Measurements from ENCODE around the gene CHPT1. TPM values are rescaled to one million over a fixed set of nuclear protein-coding genes. Genes with fewer than 3 reads are reported as not detected.

Gene CHPT1
- total and polyA plus RNA-seq, 2 donors (not counting 3 experiments of a cell fraction or from before 2014, with no cell fraction given): 12.1 to 19.3 TPM

- POLR2A ChIA-PET: no interaction called here
- no peak overlapping the region for H3K4me2 ChIP-seq (ENCODE audit: insufficient read depth, low read length)
- H3K4me3 ChIP-seq (replicated peaks in 1 of 3; ENCODE audit: insufficient read depth in 1 of 3, low read depth in 1 of 3, low read length in 3 of 3): no peak overlapping the region
- H3K4me1 ChIP-seq (ENCODE audit: control insufficient read depth, extremely low read depth, insufficient read depth, low read length): peaks cover 6% of the 10 kb centered on the region
- H3K36me3 ChIP-seq (ENCODE audit: control insufficient read depth in 2 of 2, extremely low read depth in 1 of 2, insufficient read depth in 2 of 2, low read length in 2 of 2): no peaks in the 10 kb centered on the region
- intact Hi-C loops (cut with micrococcal nuclease): no loop called here
- TF ChIP-seq EZH2 (IDR thresholded peaks at IDR 0.05; ENCODE audit: borderline replicate concordance, low read depth, low read length, severe bottlenecking): no peak
- no peak for TF ChIP-seq MAX (IDR thresholded peaks at IDR 0.05; ENCODE audit: insufficient read depth, insufficient read length)
- TF ChIP-seq GATA2 (IDR thresholded peaks at IDR 0.05; ENCODE audit: insufficient read depth, insufficient read length, low read depth, low read length): no peak
- no peak for TF ChIP-seq FOS (IDR thresholded peaks at IDR 0.05; ENCODE audit: borderline replicate concordance, insufficient read depth, low read length)
- no peak for TF ChIP-seq JUN (IDR thresholded peaks at IDR 0.05; ENCODE audit: borderline replicate concordance, insufficient read depth, insufficient read length, low read depth)
- no peak for TF ChIP-seq POLR2AphosphoS5 (IDR thresholded peaks at IDR 0.05; ENCODE audit: insufficient read depth, low read depth, low read length)
- no peak for TF ChIP-seq POLR2A (IDR thresholded peaks at IDR 0.05; ENCODE audit: low read depth, low read length)
- no peak for DNase-seq (ENCODE audit: low read depth, low spot score)
- no peaks in the 10 kb centered on the region for H3K27me3 ChIP-seq (ENCODE audit: control insufficient read depth in 2 of 2, insufficient read depth in 2 of 2, low read length in 2 of 2)
- CTCF ChIA-PET: interaction anchor here (1.2 kb wide), 1 partner anchor 8 kb away, joined by 4 read pairs; no protein-coding TSS in a partner anchor
- H2AFZ ChIP-seq (ENCODE audit: low read depth, low read length): no peak overlapping the region
- no peak overlapping the region for H3K27ac ChIP-seq (ENCODE audit: insufficient read depth, low read depth, low read length)
- no peaks in the 10 kb centered on the region for H3K9me1 ChIP-seq (replicated peaks; ENCODE audit: control insufficient read depth, extremely low read depth, insufficient read depth, low read length)
- H3K9ac ChIP-seq (replicated peaks; ENCODE audit: extremely low read depth, insufficient read depth, low read length): no peak overlapping the region
- no peaks in the 10 kb centered on the region for H4K20me1 ChIP-seq (replicated peaks; ENCODE audit: control insufficient read depth, extremely low read depth, insufficient read depth, low read length)
- BruUV-seq (replicated peaks): no TSS peak
- peak; percentile 43 for FAIRE-seq
- H3K79me2 ChIP-seq (ENCODE audit: control insufficient read depth, insufficient read depth, low read length): peaks cover 24% of the 10 kb centered on the region
- no peaks in the 10 kb centered on the region for H3K9me3 ChIP-seq (replicated peaks; ENCODE audit: control insufficient read depth, insufficient read depth, low read length)
- dilution Hi-C loops (cut with MboI; ENCODE audit: extremely low pct_ligation_motif_present, low sequenced_read_pairs): no loop called here
Observed at GRCh38 chr12:101700299-101700820, 2.9 kb downstream of the CHPT1 start.

- BruUV-seq (replicated peaks): no TSS peak
- peaks cover 27% of the 10 kb centered on the region for H3K79me2 ChIP-seq (ENCODE audit: control insufficient read depth, insufficient read depth, low read length)
Observed at GRCh38 chr12:101703487-101703886, 6.0 kb downstream of the CHPT1 start.

More at GRCh38 chr12:101703487-101703886, 6.0 kb downstream of the CHPT1 start:
- H4K20me1 ChIP-seq (replicated peaks; ENCODE audit: control insufficient read depth, extremely low read depth, insufficient read depth, low read length): no peaks in the 10 kb centered on the region
- H3K4me3 ChIP-seq (replicated peaks in 1 of 3; ENCODE audit: insufficient read depth in 1 of 3, low read depth in 1 of 3, low read length in 3 of 3): no peak overlapping the region
- H3K9ac ChIP-seq (replicated peaks; ENCODE audit: extremely low read depth, insufficient read depth, low read length): no peak overlapping the region
- H3K27me3 ChIP-seq (ENCODE audit: control insufficient read depth in 2 of 2, insufficient read depth in 2 of 2, low read length in 2 of 2): no peaks in the 10 kb centered on the region
- no peaks in the 10 kb centered on the region for H3K9me1 ChIP-seq (replicated peaks; ENCODE audit: control insufficient read depth, extremely low read depth, insufficient read depth, low read length)
- no peaks in the 10 kb centered on the region for H3K9me3 ChIP-seq (replicated peaks; ENCODE audit: control insufficient read depth, insufficient read depth, low read length)
- dilution Hi-C loops (cut with MboI; ENCODE audit: extremely low pct_ligation_motif_present, low sequenced_read_pairs): no loop called here
- TF ChIP-seq CTCF (IDR thresholded peaks at IDR 0.05; ENCODE audit: extremely low read depth in 1 of 2, insufficient read depth in 1 of 2, low read depth in 1 of 2, low read length in 2 of 2): no peak
- no peak for TF ChIP-seq EZH2 (IDR thresholded peaks at IDR 0.05; ENCODE audit: borderline replicate concordance, low read depth, low read length, severe bottlenecking)
- no peak for TF ChIP-seq POLR2A (IDR thresholded peaks at IDR 0.05; ENCODE audit: low read depth, low read length)
- no peak for TF ChIP-seq MAX (IDR thresholded peaks at IDR 0.05; ENCODE audit: insufficient read depth, insufficient read length)
- TF ChIP-seq JUN (IDR thresholded peaks at IDR 0.05; ENCODE audit: borderline replicate concordance, insufficient read depth, insufficient read length, low read depth): no peak
- no peak for TF ChIP-seq GATA2 (IDR thresholded peaks at IDR 0.05; ENCODE audit: insufficient read depth, insufficient read length, low read depth, low read length)
- TF ChIP-seq MYC (IDR thresholded peaks at IDR 0.05; ENCODE audit: low read depth, low read length): no peak
- TF ChIP-seq POLR2AphosphoS5 (IDR thresholded peaks at IDR 0.05; ENCODE audit: insufficient read depth, low read depth, low read length): no peak
- TF ChIP-seq FOS (IDR thresholded peaks at IDR 0.05; ENCODE audit: borderline replicate concordance, insufficient read depth, low read length): no peak
- H3K4me1 ChIP-seq (ENCODE audit: control insufficient read depth, extremely low read depth, insufficient read depth, low read length): no peaks in the 10 kb centered on the region
- CTCF ChIA-PET: no interaction called here
- intact Hi-C loops (cut with micrococcal nuclease): loop anchor here (2.0 kb wide), 1 partner anchor 13 kb away; no protein-coding TSS in a partner anchor
- no peak overlapping the region for H2AFZ ChIP-seq (ENCODE audit: low read depth, low read length)
- no peak overlapping the region for H3K4me2 ChIP-seq (ENCODE audit: insufficient read depth, low read length)
- FAIRE-seq: no peak
- no peaks in the 10 kb centered on the region for H3K36me3 ChIP-seq (ENCODE audit: control insufficient read depth in 2 of 2, extremely low read depth in 1 of 2, insufficient read depth in 2 of 2, low read length in 2 of 2)
- no peak for DNase-seq (ENCODE audit: low read depth, low spot score)
- H3K27ac ChIP-seq (ENCODE audit: insufficient read depth, low read depth, low read length): no peak overlapping the region
- POLR2A ChIA-PET: no interaction called here

Measured in endothelial cell of umbilical vein (primary cell).